HG03175 (cell line): ENCODE measurements around the gene AMBRA1.
A peak's percentile ranks its signal among the peaks of the same experiment; 100 is the strongest.
"Not testable (repeated sequence)": the region's sequence is repeated elsewhere in the genome, so short reads cannot be mapped to it uniquely, and the experiment has no call there.

ENCODE experiments used
- ATAC-seq: cut with Tn5 transposase; IDR thresholded peaks from one replicate; pipeline ENCODE4 v1.9.1; 2021; ENCODE audit warnings: mild to moderate bottlenecking, moderate library complexity; ENCODE audit not compliant: unreplicated experiment

AMBRA1 gene

GRCh38 chr11:46537537-46538295, 56.1 kb downstream of the AMBRA1 start:
- peak; percentile 64 for ATAC-seq

DNA sequence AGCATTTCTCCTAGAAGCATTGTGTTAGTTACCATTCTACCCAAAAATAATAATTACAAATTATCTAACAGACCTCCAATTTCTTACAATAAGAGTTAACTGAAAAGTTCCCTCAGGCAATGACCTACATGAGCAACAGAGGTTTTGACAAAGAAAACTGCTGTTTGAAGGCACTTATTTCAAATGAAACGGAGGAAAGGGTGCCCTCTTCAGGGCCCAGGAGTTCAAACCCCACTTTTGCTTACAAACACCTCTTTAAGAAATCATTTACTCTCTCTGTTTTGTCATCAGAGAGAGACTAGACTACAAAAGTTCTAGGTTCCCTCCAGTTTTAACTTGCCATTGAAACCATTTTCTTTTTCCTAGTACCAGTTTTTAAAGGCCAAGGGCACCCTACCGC, 56.7 kb downstream of the AMBRA1 start:
- no peak for ATAC-seq

- ATAC-seq, result no peak
Measured at GRCh38 chr11:46535688-46536087, 58.1 kb downstream of the AMBRA1 start.

DNA sequence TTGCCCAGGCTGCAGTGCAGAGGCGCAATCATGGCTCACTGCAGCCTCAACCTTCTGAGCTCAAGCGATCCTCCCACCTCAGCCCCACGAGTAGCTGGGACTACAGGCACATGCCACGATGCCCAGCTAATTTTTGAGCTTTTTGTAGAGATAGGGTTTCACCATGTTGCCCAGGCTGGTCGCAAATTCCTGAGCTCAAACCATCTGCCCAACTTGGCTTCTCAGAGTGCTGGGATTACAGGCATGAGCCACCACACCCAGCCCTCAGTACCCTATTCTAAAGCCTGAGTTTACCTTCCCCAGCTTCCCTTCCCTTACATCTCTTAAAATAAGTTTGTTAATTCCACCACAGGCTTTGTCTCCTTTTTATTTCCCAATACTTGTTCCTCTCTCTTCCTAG, 59.1 kb downstream of the AMBRA1 start:
- no peak for ATAC-seq

DNA sequence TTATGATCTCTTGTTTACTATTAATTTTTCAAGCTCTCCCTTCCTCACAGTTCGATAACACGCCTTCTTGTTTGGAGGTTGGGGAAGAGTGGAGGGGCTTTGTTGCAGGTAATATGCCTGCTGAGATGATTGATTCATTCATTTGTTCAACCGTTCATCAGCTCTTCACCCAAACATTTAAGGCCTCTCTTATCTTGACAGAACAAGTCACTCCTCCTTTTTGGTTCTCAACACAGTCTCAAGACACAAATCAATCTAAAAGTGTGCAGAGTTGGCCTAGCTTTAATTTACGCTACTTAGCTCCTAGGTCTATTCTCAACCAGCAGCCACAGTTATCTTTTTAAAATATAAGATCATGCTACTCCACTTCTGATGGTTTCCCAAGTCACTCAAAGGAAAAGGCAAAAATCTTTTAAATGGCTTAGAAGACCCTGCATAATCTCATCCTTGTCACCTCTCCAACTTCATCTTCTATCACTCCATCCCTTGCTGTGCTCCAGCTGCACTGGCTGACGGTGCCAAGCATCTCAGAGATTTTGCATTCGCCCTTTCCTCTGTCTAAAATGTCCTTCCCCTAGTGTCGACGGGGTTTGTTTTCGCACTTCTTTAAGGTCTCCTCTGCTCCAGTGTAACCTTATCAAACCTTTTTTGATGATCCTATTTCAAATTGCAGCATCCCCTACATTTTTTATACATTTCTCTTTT, 60.3 kb downstream of the AMBRA1 start:
- ATAC-seq, result no peak

DNA sequence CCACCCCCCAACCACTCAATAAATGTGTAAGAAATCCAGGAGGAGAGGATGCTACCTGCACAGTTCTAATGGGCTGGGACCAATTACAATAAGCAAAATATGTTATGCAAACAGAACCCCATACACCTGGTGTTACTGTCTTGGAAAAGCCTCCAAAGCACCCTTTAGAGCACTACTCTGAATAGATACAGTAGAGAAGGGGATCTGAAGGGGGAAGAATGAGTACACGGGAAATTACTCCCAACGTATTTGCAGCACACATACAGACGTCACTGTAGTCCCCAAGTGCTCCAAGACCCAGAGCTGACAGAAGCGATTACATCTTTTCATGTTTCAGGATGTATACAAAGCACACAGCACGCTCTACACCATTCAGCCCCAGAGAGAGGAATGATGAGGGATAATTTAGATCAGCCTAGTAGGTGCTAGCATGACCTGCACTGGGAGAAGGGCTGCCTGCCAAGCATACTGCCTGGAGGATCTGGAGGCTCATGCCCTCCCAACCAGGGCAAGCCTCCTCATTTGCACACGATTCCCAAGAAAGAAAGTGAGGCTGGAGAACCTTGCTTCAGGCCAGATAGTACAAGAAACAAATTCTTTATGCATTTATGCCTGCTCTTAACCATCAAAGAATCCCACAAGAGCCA, 63.8 kb downstream of the AMBRA1 start:
- no peak for ATAC-seq

DNA sequence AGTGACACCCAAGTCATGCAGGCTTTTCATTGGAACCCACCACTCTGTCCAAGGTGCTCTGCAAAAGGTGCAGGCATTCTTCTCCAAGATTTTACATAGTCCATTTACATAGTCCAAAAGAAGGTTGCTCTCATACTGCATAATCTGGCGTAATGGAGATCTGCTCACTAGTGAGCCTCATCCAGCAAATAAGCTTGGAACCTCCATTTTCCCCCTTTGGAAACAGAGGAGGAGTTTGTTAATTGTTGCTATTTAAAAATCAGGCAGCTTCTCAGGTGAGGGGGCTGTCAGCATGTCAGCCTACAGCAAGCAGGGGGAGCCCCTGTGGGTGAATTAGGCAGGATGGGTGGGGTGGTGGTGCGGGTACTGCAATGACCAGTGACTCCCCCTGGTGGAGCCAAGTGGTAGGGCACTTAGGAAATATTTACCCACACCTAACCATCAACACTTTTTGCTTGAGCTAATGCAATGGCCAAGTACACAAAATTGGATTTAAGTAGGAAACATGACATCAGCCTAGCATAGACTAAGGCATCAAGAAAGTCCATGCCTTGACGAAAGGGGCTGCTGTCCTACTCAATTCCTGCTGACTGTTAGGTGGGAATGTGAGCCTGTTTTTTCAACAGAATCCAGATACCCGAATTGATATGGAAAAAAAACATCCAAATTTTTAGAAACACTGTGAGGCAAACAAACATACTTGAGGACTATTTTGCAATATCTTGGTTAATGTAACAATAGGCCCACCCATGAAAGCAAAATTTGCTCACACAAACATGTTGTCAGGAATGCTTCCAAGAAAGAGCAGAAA, 64.5 kb downstream of the AMBRA1 start:
- ATAC-seq, result peak; percentile 43

DNA sequence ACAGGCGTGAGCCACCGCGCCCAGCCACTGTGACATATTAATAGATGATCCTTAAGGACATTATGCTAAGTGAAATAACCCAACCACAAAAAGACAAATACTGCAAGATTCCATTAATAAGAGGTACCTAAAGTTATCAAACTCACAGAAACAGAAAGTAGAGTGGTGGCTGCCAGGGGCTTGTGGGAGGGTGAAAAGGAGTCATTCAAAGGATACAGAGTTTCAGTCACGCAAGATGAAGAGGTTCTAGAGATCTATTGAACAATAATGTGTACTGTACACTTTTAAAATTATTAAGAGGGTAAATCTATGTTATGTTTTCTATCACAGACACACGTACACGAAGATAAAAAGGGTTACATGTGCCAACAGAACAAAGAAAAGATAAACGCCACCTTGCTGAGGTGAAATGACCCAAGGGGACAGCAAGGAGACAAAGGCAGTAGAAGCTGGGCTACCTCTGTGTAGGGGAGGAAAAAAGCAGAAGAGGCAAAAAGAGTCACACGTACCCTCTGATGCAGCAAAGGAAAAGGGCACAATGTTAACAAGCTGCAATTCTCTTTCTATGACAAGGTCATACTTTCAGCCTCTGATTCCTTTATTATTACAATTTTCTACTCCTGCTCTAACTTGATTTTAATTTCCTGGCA, 65.3 kb downstream of the AMBRA1 start:
- ATAC-seq, result no peak

GRCh38 chr11:46527591-46528130, 66.2 kb downstream of the AMBRA1 start:
- ATAC-seq, result no peak

DNA sequence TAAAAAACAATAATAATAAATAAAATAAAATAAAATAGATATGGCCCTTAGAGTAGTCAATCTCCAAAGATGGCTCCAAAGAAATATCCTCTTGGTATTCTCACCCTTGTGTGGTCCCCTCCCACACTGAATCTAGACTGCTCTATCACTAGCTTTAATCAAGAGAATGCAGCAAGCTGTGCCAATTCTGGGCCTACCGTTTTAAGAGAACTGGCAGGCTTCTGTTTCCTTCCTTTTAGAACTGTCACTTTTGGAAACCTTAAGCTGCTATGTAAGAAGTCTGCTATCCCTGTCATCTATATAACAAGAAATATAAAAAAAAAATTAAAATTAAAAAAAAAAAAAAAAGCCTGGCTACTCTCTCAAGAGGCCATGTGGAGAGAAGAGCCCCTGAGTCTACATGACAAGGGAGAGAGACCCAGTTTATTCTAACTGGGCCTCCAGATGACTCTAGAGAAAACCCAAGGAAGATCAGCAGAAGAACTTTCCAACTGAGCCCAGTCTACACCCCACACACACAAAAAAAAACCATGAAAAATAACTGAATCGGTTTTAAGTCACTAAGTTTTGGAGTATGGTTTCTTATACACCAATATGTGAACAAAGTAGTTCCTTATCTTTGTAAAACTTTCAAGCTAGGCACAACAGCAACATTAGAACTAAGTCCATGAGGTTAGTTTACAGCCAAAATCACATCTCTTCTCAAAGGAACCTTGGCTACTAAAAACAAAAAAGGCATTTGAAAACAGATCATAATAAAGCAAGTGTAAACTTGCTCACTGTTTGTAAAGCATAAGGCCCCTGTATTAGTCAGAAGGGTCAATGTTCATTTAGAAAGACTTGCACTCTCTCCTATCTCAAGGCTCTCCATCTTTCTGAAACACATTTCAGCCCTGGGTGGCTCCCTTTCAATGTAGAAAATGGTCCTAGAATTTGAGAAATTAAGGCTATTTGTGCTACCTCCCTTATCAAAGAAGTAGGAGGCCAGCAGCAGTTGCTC, 67.3 kb downstream of the AMBRA1 start:
- no peak for ATAC-seq

- ATAC-seq, result no peak
Measured at GRCh38 chr11:46524201-46524770, 69.5 kb downstream of the AMBRA1 start.

DNA sequence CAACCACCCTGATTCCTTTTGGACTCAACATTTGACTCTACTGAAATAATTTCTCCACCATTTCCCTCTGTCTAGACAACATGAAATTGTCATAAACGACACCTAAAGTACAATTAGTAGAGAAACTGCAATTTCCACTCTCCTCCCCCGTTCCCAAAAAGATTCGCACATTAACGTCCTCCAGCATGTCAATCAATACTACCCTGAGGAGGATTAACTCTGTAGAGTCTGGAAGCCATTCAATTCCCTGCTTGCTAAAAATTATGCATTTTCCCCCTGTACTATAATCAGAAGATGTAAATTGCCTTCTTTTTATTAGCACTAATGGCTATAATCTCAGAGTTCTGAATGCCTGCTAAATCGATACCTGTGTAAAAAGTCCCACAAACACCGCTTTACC, 70.5 kb downstream of the AMBRA1 start:
- no peak for ATAC-seq

- no peak for ATAC-seq
Measured at GRCh38 chr11:46522682-46523281, 71.0 kb downstream of the AMBRA1 start.

DNA sequence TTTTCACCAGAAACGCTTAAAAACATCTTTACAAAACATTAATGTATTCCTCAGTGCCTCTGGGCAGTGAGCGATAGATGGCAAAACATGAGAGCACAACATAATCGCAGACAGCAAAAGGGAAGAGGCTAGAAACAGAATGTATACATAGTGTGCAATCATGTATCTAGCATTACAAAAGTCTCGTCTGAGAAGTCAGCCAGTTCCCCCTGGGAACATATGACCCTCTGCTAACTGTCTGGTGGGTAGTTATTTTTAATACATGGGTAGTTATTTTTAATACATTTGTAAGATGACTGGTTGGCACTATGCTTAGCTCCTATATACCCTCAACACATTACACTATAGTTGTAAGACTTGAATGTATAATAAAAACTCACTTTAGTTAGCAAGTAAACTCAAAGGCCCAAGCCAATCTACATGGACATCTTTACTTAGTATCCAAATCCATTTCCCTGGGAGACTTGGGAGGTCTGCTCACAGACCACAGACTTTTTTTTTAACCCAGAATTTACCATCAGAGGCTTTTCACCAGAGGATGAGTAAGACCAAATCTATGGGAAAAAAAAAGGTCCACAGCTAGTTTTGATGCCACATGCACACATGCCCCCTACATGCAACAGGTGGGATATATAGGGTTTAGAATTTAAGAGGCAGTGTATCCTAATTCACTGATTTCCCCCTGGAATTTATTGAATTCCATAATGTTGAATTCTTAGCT, 71.7 kb downstream of the AMBRA1 start:
- no peak for ATAC-seq

DNA sequence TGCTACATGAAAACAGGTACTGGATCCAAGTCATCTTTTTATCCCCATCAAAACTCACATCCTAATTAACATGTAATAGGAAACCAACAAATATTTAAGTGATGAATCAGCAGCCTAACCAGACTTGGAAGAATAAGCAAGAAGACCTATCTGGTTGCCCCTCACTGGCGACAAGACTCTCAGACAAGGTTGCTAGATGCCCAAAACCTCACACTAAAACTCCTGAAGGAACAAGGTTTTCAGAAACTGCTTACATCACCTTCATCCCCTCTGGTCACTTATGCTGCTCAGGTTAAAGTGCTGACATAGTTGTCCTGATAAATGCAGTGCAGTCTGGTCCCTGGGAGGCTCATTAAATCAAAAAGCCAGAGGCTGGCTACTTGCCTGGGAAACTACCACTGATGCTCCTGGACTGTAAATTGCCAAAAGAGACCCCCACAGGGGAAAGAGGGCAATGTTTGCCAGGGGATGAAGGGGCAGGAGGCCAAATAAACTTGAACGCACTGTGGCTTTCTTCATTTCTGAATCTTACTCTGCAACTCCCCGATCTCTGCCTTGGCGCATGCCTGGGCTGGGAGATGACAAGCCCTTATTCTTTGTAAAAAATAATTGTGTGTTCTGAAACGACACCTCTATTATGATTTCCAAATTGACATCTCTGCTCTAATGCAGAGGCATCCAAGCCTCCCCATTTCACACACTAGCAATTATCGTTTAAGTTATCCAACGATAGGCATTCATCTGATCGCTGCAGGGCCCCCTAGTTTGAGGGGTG, 72.7 kb downstream of the AMBRA1 start:
- no peak for ATAC-seq

GRCh38 chr11:46519351-46519750, 74.5 kb downstream of the AMBRA1 start:
- no peak for ATAC-seq

- not testable (repeated sequence) for ATAC-seq
Measured at GRCh38 chr11:46518928-46519327, 74.9 kb downstream of the AMBRA1 start.
